Measurements from ENCODE around the gene PEAK1. TPM values are rescaled to one million over a fixed set of nuclear protein-coding genes. Genes with fewer than 3 reads are reported as not detected.

PEAK1 gene
- total RNA-seq, 1 experiment from 2014 or later = 58.7 TPM

DNA sequence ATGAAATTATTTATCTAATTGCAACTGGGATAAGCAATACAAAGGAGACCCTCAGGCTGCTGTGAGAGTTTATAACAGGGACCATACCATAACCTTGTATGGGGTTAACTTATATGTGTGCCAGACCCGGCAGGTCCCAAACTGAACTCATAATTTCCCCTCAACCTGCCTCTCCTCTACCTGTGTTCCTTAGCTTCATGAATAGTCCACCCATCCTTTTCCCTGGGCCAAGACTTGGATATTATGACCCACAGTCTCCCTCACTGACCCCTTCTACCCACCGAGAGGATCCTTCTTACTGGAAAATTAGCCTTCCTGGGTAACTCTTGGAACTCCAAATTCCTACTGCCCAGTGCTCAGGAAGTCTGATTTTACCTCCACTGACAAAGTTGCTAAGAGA, 345.6 kb downstream of the PEAK1 start:
- TF ChIP-seq CTCF (IDR thresholded peaks at IDR 0.05) = no peak
- no peak for TF ChIP-seq POLR2AphosphoS5 (IDR thresholded peaks at IDR 0.05; ENCODE audit: low read depth, low read length)
- TF ChIP-seq, protein P1, sequence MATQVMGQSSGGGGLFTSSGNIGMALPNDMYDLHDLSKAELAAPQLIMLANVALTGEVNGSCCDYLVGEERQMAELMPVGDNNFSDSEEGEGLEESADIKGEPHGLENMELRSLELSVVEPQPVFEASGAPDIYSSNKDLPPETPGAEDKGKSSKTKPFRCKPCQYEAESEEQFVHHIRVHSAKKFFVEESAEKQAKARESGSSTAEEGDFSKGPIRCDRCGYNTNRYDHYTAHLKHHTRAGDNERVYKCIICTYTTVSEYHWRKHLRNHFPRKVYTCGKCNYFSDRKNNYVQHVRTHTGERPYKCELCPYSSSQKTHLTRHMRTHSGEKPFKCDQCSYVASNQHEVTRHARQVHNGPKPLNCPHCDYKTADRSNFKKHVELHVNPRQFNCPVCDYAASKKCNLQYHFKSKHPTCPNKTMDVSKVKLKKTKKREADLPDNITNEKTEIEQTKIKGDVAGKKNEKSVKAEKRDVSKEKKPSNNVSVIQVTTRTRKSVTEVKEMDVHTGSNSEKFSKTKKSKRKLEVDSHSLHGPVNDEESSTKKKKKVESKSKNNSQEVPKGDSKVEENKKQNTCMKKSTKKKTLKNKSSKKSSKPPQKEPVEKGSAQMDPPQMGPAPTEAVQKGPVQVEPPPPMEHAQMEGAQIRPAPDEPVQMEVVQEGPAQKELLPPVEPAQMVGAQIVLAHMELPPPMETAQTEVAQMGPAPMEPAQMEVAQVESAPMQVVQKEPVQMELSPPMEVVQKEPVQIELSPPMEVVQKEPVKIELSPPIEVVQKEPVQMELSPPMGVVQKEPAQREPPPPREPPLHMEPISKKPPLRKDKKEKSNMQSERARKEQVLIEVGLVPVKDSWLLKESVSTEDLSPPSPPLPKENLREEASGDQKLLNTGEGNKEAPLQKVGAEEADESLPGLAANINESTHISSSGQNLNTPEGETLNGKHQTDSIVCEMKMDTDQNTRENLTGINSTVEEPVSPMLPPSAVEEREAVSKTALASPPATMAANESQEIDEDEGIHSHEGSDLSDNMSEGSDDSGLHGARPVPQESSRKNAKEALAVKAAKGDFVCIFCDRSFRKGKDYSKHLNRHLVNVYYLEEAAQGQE (IDR thresholded peaks at IDR 0.05; ENCODE audit: insufficient read depth in 1 of 2, low read depth in 2 of 2, low read length in 1 of 2) = no peak
- no peak for TF ChIP-seq SIN3A (IDR thresholded peaks at IDR 0.05; ENCODE audit: borderline replicate concordance, insufficient read depth, low read depth, low read length)
- no peak for TF ChIP-seq TCF7L2 (IDR thresholded peaks at IDR 0.05; ENCODE audit: low read depth, low read length)
- Histone ChIP-seq H3K27me3 (ENCODE audit: control insufficient read depth, insufficient read depth, low read length) (0 out of 2 replicates have a peak, but pooled peaks cover 4% of the 10 kb centered on the region), H3K36me3 (ENCODE audit: control insufficient read depth, insufficient read depth, low read length) (peaks cover 2% of the 10 kb centered on the region; the same call in 1 of the 2 replicates), H3K9me3 (ENCODE audit: control insufficient read depth, insufficient read depth, low read depth, low read length) (no peaks in the 10 kb centered on the region), H3K4me3 (ENCODE audit: low read depth in 2 of 2, low read length in 2 of 2) (no peak overlapping the region), H3K4me1 (ENCODE audit: control insufficient read depth, insufficient read depth, low read length) (peaks cover 7% of the 10 kb centered on the region), H3K27ac (ENCODE audit: low read length) (no peak overlapping the region)
- POLR2A ChIA-PET = no interaction called here
- CTCF ChIA-PET = no interaction called here
- ATAC-seq = no peak
- BruUV-seq (replicated peaks) = no TSS peak
- intact Hi-C loops (cut with micrococcal nuclease; ENCODE audit: unreplicated experiment) (no loop called here), in situ Hi-C loops (cut with HindIII; ENCODE audit: low pct_unique_long_range_greater_than_20kb, low sequenced_read_pairs) (no loop called here)
- DNase-seq (ENCODE audit: low read depth, low spot score) = no peak

GRCh38 chr15:77071305-77072223, 348.3 kb downstream of the PEAK1 start:
- TF ChIP-seq, protein P1 (IDR thresholded peaks at IDR 0.05; ENCODE audit: insufficient read depth in 1 of 2, low read depth in 2 of 2, low read length in 1 of 2) = 0 out of 4 replicates have a peak, but pooled peaks of 1 of the 2 experiments have one; percentile 1
- no peak for TF ChIP-seq CTCF (IDR thresholded peaks at IDR 0.05)
- TF ChIP-seq POLR2AphosphoS5 (IDR thresholded peaks at IDR 0.05; ENCODE audit: low read depth, low read length) = no peak
- no peak for TF ChIP-seq TCF7L2 (IDR thresholded peaks at IDR 0.05; ENCODE audit: low read depth, low read length)
- TF ChIP-seq SIN3A (IDR thresholded peaks at IDR 0.05; ENCODE audit: borderline replicate concordance, insufficient read depth, low read depth, low read length) = no peak
- H3K4me1 ChIP-seq (ENCODE audit: control insufficient read depth, insufficient read depth, low read length) = peaks cover 23% of the 10 kb centered on the region
- in situ Hi-C loops (cut with HindIII; ENCODE audit: low pct_unique_long_range_greater_than_20kb, low sequenced_read_pairs) = no loop called here
- H3K4me3 ChIP-seq (ENCODE audit: low read depth in 2 of 2, low read length in 2 of 2) = peak overlapping the region; percentile 66 to 76
- H3K27ac ChIP-seq (ENCODE audit: low read length) = peak overlapping the region; percentile 45; the same call in 1 of the 2 replicates
- ChIA-PET CTCF (no interaction called here), POLR2A (interaction anchor here (0.6 to 0.7 kb wide), 2 partner anchors 23 to 41 kb away, joined by 3 read pairs; no protein-coding TSS in a partner anchor)
- no TSS peak for BruUV-seq (replicated peaks)
- 0 out of 2 replicates have a peak, but pooled peaks cover 4% of the 10 kb centered on the region for H3K27me3 ChIP-seq (ENCODE audit: control insufficient read depth, insufficient read depth, low read length)
- intact Hi-C loops (cut with micrococcal nuclease; ENCODE audit: unreplicated experiment) = no loop called here
- peaks cover 2% of the 10 kb centered on the region; the same call in 1 of the 2 replicates for H3K36me3 ChIP-seq (ENCODE audit: control insufficient read depth, insufficient read depth, low read length)
- H3K9me3 ChIP-seq (ENCODE audit: control insufficient read depth, insufficient read depth, low read depth, low read length) = no peaks in the 10 kb centered on the region
- DNase-seq (ENCODE audit: low read depth, low spot score) = no peak
- ATAC-seq = no peak; the same call in 1 of the 2 replicates
